ENCODE measurements around the gene MYH7.
"Not testable (repeated sequence)": the region's sequence is repeated elsewhere in the genome, so short reads cannot be mapped to it uniquely, and the experiment has no call there.

MYH7 gene

DNA sequence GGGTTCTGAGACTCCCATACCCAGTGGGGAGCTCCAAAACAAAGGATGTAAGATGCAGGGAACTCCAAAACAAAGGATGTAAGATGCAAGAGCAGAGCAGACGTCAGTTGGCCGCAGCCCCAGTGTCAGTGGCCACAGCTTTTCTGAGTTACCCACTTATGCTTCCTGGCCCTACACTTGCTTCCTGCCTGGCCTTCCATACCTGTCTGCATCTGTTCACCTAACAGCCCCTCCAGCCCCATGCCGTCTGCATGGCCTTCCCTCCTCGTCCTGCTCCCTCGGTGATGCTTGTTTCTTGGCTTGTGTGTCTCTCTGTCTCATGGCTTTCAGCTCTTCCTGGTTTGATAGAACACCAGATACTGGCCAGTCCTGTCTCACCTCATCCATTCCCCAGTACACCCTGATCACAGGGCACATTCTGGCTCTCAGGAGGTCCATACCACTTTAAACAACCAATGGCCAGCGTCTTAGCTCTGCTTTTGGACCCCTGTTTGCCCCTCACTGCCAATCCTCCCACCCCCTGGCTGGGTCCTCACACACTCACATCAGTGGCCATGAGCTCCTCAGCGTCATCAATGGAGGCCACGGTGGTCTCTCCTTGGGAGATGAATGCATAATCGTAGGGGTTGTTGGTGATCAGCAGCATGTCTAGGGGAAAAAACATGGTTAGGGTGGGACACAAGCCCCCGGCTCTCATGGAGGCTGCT lies 5.3 kb downstream of the MYH7 start:
- DNase-seq, result no peak

DNA sequence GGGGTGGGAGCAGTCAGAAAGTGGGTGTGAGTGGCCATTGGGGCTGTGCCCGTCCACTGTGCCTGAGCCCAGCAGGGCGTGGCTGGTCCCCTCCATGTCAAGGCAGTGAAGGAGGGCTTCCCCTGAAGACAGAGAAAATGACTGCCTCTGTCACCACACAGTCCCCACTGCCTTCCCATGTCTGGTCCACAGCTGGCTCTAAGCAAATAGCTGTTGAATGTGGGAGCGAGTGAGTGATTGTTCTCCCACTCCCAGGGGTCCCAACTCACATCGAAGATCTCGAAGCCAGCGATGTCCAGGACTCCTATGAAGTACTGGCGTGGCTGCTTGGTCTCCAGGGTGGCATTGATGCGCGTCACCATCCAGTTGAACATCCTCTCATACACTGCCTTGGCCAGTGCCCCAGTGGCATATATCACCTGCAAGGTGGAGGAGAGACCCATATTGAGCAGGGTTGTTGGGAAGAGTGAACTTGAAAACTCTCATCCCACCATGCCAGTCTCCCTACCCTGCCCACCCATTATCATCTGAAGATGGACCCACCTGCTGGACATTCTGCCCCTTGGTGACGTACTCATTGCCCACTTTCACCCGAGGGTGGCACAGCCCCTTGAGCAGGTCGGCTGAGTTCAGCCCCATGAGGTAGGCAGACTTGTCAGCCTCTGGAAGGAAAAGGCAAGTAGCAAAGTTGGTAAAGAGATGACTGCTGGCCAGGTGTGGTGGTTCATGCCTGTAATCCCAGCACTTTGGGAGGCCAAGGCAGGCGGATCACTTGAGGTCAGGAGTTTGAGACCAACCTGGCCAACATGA lies 6.6 kb downstream of the MYH7 start:
- DNase-seq, result no peak

DNA sequence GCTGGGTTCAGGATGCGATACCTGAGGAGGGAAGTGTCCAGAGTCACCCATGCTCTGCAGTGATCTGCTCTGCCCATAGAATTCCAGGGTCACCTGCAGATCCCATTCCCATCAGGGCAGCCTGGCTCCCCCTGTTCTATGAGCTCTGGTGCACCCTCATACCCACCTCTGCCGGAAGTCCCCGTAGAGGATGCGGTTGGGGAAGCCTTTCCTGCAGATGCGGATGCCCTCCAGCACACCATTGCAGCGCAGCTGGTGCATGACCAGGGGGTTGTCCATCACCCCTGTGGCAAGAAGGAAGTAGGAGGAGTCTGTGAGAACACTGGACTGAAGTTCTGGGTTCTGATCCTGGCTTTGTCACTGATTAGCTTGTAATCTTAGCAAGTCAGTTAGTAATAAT lies 9.7 kb downstream of the MYH7 start:
- not testable (repeated sequence) for DNase-seq

DNA sequence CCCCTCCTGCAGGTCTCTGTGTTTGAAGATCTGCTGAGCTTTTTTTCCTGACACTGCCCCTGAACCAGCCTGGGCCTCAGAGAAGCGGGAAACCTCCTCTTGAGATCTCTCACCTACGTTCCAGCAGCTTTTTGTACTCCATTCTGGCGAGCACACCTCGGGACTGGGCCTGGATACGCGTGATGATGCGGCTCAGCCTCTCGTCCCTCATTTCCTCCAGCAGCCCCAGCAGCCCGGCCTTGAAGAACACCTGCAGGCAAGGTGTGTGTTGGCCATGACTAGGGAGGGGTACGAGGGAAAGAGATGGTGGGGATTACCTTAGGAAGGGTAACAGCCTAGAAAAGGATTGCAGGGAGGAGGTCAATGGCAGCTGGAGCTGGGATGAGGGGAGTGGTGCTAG lies 10.3 kb downstream of the MYH7 start:
- no peak for DNase-seq

DNA sequence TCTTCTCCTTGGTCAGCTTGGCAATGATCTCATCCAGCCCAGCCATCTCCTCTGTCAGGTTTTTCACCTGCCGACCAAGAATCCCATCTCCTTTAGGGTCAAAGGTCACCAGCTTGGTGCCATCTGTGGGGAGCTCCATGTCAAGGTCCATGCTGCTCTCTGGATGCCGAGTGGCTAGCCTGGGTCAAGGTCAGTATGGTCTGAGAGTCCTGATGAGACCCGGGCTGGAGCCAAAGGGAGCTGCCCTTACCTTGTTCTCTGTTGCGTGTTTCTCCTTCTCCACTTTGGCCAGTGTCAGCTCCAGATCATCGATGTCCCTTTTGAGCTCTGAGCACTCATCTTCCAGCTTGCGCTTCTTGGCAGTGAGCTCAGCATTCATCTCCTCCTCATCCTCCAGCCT lies 11.8 kb downstream of the MYH7 start:
- no peak for DNase-seq

DNA sequence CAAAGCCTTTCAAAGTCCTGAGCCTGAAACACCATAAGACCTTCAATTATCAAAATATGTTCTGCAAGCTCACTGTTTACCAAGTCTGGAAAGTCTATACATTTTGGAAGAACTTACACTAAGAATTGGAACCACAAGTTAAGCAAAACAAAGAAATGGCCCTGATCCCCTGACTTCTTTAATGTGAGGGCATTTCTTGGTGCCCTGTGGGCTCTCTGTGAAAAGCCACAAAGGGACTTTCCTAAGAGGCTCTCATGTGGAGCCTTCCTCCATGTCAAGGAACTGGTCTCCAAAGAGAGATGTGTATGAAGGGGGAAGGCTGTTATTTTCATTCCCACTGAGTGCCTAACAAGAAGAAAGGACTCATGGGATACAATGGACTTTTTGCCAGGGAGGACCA lies 13.9 kb downstream of the MYH7 start:
- DNase-seq, result no peak

- not testable (repeated sequence) for DNase-seq
Observed at GRCh38 chr14:23419646-23420045, 15.8 kb downstream of the MYH7 start.

GRCh38 chr14:23418021-23418420 lies 17.4 kb downstream of the MYH7 start:
- DNase-seq, result no peak

GRCh38 chr14:23417269-23417668 lies 18.2 kb downstream of the MYH7 start:
- not testable (repeated sequence) for DNase-seq

DNA sequence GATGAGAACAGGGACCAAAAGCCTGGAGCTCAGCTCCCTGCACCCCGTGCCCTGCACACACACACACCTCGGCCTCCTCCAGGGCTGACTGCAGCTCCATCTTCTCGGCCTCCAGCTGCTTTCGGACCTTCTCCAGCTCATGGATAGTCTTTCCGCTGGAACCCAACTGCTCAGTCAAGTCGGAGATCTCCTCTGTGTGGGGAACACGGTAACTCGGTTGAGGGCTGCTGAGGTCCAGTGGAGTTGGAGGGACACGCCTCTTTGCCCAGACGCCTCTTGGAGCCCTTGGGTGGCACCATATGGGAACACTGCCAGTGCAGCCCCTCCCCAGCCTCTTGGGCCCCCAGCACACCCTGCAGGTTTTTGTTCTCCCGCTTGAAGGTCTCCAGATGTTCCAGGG lies 18.7 kb downstream of the MYH7 start:
- no peak for DNase-seq

DNA sequence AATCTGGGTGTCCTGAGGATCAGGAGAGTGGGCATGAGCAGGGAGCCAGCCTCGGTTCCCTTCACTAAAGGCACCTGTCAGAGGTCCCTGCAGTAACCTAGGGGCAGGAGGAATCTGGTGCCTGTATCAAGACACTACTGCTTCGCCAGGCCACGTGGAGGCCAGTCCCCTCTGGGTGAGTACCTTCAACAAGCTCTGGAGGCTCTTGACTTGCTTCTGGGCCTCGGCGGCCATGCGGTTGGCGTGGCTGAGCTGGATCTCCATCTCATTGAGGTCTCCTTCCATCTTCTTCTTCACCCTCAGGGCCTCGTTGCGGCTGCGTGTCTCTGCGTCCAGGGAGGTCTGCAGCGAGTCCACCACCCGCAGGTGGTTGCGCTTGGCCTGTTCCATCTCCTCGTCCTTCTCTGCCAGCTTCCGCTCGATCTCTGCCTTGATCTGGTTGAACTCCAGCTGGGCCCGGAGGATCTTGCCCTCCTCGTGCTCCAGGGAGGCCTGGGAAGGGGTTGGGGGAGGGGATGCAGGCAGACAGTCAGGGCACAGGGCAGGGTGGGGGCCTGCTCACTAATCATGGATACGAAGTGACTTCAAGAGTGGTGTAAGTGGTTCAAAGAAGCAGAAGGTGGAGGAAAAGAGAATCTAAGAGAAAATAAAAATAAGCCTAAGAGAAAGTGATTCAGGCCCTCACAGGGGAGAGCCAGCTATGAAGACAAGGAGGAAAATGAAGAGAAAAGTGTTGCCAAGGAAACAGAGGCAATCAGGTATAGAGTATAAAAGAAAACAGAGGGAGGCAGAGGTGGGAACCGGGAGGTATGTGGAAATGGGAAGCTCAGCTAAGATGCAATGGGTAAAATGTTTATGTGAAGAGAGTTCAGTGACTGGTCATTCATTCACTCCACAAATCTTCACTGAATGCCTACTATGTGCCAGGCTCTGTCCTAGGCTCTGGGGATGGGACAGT lies 19.4 kb downstream of the MYH7 start:
- no peak for DNase-seq

GRCh38 chr14:23414906-23415820 lies 20.3 kb downstream of the MYH7 start:
- no peak for DNase-seq

DNA sequence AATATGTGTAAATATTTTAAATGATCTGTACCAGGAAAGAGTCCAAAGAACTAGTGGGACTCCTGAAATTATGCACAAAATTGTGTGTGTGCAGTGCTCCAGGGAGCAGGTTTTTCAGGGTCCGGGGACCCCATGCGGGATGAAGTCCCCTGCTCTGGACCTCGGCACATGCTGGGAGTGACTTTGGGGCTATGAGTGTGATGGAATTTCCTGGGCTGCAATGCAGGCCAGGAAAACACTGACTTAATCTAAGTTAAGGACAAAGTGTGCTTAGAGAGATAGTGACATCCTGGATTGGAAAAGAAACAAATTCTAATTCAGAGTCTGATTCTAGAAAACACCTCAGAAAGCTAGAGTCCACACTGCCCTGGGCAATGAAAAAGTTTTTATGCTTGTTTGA lies 21.2 kb downstream of the MYH7 start:
- no peak for DNase-seq

DNA sequence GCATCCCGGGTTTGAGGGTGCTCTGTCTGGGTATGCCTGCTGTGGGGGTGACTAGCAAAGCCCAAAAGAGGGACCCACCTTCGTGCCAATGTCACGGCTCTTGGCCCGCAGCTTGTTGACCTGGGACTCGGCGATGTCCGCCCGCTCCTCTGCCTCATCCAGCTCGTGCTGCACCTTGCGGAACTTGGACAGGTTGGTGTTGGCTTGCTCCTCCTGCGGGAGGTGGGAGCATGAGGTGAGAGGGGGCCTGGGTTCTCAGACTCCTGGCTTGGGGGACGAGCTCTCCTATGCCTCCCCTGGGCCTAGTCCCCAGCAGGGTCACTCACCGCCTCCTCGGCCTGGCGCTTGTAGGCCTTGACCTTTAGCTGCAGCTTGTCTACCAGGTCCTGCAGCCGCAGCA lies 21.8 kb downstream of the MYH7 start:
- no peak for DNase-seq

DNA sequence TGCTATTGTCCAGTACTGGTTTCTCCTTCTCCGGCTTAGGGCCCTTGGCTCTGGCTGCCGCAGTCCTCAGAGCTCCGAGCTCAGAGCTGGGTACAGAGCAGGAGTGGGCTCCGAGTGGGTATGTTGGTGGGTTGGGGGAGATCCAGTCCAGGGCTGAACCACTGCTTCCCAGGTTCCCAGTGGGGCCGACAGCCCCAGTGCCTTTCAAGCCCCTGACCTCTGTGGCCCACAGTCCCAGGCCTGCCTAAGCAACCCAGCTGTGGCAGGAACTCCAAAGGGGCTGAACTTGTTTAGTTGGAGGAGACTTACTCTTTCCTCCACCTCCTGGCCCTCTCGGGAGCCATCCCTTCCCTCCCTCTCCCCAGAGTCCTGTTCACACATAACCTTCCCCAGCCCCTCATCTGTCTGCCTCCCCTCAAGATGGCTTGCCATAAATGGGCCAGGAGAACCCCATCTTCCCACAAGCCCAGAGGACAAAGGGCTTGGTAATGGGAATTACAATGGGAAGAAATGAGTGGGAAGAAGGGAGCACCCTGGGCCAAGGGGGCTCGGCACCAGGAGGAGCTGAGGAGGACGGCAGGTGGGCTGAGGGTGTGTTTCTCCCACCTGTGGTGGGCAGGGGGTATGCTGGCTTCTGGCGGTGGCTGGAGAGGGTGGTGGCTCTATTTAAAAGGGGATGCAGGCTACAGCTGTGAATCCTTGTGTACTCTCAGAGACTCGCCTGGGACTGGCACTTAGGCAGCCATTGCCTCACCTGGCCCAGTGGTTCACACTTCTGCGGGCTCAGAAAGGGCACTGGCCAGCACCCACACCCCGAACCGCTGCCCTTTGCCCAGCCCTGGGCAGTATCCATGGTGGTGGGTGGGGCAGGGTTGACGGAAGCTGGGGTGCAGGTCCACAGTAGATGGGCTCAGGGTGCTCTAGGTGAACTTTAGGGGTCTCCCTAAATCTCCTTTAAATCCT lies 23.6 kb downstream of the MYH7 start:
- no peak for DNase-seq

DNA sequence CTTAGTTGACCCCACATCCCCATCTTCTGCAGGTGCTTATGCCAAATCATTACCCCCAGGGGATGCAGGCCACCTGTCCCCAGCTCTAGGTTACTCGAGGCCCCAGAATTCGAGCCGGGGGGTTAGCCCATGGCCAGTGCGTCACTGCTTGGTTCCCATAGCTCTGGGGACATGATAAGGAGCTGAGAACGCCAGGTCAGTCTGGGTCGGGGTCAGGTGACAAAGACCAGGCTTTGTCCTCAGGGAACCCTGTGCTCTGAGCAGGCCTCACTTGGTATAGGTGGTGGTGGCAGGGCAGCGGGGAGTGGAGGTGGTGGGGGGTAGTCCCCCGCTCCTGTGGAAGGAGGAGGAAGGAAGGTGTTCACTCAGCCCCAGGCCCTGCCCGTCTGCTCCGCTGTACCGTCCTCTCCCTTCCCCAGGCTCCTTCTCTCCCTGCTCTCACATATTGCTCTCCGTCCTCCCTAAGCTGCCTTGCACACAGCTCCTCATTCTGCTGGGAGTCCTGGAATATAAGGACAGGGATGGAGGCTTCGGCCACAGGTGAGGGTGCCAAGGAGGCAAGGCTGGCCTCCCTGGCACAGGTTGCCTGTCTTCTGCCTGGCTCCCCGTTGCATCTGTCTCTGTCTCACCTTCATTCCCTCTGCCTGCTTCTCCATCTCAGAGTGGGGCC lies 25.4 kb downstream of the MYH7 start:
- DNase-seq, result no peak

DNA sequence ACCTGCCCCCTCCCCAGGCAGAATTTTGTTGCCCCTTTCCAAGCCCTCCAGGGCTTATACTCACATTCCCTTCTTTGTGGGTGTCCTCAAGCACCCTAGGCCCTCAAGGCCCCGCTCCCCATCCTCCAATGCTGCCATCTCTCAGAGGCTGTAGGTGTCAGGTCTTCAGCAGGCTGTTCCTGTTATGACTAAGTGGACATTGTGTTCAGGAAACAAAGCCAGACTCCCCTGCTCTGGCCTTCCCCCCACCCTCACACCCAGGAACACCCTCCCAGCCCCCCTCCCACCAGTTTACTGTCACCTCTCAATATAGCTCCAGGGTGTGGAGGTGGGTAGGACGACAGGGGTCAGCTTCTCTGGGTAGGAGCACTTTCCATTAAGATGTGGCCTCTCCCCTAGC lies 26.0 kb downstream of the MYH7 start:
- no peak for DNase-seq

DNA sequence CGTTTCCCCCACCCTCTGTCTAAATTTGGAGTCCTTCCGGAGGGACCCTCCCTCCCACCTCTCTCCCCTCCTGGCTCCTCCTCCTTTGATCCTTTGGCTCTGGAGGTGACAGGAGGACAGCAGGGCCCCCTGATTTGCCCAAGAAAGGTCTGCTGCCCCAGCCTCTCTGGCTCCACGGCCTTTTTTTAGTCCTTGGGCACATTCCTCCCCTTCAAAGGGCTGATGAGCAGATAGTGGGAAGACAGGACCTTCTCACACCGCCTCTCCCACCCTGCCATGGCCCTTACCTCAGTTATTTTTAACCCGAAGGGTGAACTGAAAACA lies 27.2 kb downstream of the MYH7 start:
- DNase-seq, result no peak

GRCh38 chr14:23407516-23408306 lies 27.7 kb downstream of the MYH7 start, which contains the start of gene MYH6:
Gene MYH6, minus strand, starts transcription at chr14:23408273. Its CDS starts 1,050 bp downstream, at chr14:23407223.
- DNase-seq, result no peak
